ENCODE results near the gene PRKAB2.
"Not testable (repeated sequence)": the region's sequence is repeated elsewhere in the genome, so short reads cannot be mapped to it uniquely, and the experiment has no call there.

Gene PRKAB2

GRCh38 chr1:147124266-147124665 lies 48.0 kb downstream of the PRKAB2 start:
- Mint-ChIP-seq H3K4me3 (no peak overlapping the region), H3K9me3 (peaks cover 3% of the 10 kb centered on the region), H3K4me1 (no peaks in the 10 kb centered on the region), H3K27ac (no peak overlapping the region), H3K27me3 (ENCODE audit: low read depth, poor library complexity) (peaks cover 9% of the 10 kb centered on the region), H3K36me3 (ENCODE audit: low read depth) (no peaks in the 10 kb centered on the region)
- DNase-seq, result no peak
- no peak for TF ChIP-seq CTCF (IDR thresholded peaks at IDR 0.05)

DNA sequence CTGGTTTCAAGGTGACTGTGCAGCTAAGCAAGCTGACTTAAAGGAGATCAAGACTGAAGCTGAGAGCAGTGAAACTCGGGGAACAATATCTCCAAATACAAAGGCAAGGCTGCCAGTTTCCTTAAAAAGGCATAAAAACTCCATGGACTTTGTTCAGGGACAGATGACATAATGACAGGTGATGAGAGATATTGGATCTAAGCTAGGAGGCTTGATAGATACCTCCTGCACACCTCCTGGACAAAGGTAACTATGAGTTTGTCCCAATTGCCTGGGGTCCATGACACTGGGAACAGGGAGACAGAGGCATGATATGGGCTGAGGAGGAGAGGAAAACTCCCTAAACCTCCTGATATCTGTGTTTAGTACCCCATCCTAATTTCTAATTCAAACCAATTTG lies 55.2 kb downstream of the PRKAB2 start:
- Mint-ChIP-seq H3K4me3 (no peak overlapping the region), H3K36me3 (ENCODE audit: low read depth) (no peaks in the 10 kb centered on the region), H3K9me3 (no peaks in the 10 kb centered on the region), H3K27me3 (ENCODE audit: low read depth, poor library complexity) (peaks cover 24% of the 10 kb centered on the region), H3K27ac (no peak overlapping the region), H3K4me1 (no peaks in the 10 kb centered on the region)
- no peak for DNase-seq
- no peak for TF ChIP-seq CTCF (IDR thresholded peaks at IDR 0.05)

DNA sequence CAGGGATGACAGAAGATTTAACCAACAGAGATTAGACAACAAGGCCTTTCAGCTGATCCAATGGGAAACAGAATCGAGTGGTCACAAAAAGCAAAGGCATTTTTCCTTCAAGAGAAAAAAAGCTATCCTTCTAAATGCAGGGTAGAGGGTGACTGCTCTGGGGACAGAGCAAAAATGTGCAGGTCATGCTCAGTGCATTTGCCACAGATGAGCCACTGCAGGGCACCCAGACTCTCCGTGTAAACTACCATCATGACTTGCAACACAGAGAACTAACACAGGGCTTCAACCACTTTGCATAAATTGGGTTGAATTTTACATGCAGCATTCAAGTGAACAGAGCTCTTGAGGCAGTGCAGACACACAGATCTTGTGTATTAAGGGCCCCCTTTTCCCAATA lies 56.8 kb downstream of the PRKAB2 start:
- Mint-ChIP-seq H3K4me3 (no peak overlapping the region), H3K4me1 (no peaks in the 10 kb centered on the region), H3K36me3 (ENCODE audit: low read depth) (no peaks in the 10 kb centered on the region), H3K27me3 (ENCODE audit: low read depth, poor library complexity) (peaks cover 31% of the 10 kb centered on the region), H3K27ac (no peak overlapping the region), H3K9me3 (no peaks in the 10 kb centered on the region)
- DNase-seq, result no peak
- no peak for TF ChIP-seq CTCF (IDR thresholded peaks at IDR 0.05)

DNA sequence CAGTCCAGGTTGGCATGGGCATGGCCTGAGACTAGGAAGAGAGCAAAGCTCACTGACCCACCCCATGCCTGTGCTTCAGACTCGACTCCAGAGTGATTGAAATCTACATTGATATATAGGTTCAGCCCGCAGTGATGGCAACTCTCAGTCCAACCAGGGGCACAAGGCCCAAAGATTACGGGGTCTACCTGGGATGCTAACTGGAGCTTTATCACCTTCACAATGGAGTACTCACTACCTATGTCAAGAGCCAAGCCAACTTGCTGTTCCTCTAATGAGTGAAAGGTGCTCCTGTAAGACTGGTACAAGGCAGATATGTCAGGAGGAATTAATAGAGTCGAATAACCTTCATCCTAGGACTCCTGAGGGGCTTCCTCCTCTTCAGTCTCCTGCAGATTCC lies 57.2 kb downstream of the PRKAB2 start:
- not testable (repeated sequence) for H3K4me3 Mint-ChIP-seq; H3K27ac Mint-ChIP-seq; H3K36me3 Mint-ChIP-seq (ENCODE audit: low read depth); H3K9me3 Mint-ChIP-seq; H3K4me1 Mint-ChIP-seq; DNase-seq
- peaks cover 31% of the 10 kb centered on the region for H3K27me3 Mint-ChIP-seq (ENCODE audit: low read depth, poor library complexity)

GRCh38 chr1:147114353-147114752 lies 57.9 kb downstream of the PRKAB2 start:
- not testable (repeated sequence) for DNase-seq; H3K4me3 Mint-ChIP-seq; H3K9me3 Mint-ChIP-seq; H3K27ac Mint-ChIP-seq; H3K4me1 Mint-ChIP-seq; H3K36me3 Mint-ChIP-seq (ENCODE audit: low read depth)
- H3K27me3 Mint-ChIP-seq (ENCODE audit: low read depth, poor library complexity), result peaks cover 34% of the 10 kb centered on the region

DNA sequence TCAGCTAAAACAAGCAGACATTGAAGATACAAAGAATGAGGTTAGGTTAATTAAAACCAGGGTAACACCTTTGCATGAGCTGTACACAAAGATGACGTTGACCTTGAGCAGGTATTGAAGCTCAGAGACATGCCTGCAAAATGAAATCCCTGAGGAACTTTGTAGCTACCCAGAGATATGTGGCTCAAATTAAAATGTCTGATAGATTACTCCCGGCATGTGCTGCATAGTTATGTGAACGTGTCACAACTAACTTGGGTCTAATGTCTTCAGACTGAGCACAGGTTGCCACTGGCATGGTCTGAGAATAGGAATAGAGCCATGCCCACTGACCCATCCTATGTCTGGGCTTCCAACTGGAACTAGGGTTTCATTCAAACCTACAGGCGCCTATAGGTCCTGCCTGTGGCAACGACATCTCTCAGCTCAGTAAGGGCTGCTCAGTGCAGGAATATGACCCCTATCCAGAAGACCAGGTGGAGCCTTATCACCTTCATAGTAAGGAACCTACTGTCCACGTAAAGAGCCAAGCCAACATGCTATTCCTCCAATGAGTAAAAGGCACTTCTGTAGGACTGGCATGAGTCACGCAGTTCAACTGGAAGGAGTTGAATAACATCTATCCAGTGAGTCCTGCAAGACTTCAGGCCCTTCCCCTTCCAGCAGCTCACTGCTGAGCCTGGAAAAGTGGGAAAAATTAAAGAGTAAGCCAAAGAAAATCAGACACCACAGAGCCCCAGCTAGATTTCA lies 60.7 kb downstream of the PRKAB2 start:
- H3K36me3 Mint-ChIP-seq (ENCODE audit: low read depth), result no peaks in the 10 kb centered on the region
- TF ChIP-seq CTCF (IDR thresholded peaks at IDR 0.05), result no peak
- H3K4me3 Mint-ChIP-seq, result no peak overlapping the region
- no peak overlapping the region for H3K27ac Mint-ChIP-seq
- H3K4me1 Mint-ChIP-seq, result peaks cover 8% of the 10 kb centered on the region
- H3K27me3 Mint-ChIP-seq (ENCODE audit: low read depth, poor library complexity), result peaks cover 37% of the 10 kb centered on the region
- DNase-seq, result no peak
- no peaks in the 10 kb centered on the region for H3K9me3 Mint-ChIP-seq

GRCh38 chr1:147110872-147111271 lies 61.4 kb downstream of the PRKAB2 start:
- no peak for DNase-seq
- TF ChIP-seq CTCF (IDR thresholded peaks at IDR 0.05), result no peak
- H3K9me3 Mint-ChIP-seq, result no peaks in the 10 kb centered on the region
- peaks cover 36% of the 10 kb centered on the region for H3K27me3 Mint-ChIP-seq (ENCODE audit: low read depth, poor library complexity)
- no peak overlapping the region for H3K4me3 Mint-ChIP-seq
- peaks cover 8% of the 10 kb centered on the region for H3K4me1 Mint-ChIP-seq
- H3K36me3 Mint-ChIP-seq (ENCODE audit: low read depth), result no peaks in the 10 kb centered on the region
- H3K27ac Mint-ChIP-seq, result no peak overlapping the region

Measured in nephron progenitor cell (in vitro differentiated cells).